DOHH2 (cell line): Measurements from ENCODE around the gene HIPK2.

Experiments
- H3F3A ChIP-seq: fragments of 200-600 bp; sonication (generic), shearing (Covaris generic); 2 replicates; pipeline ENCODE4 v1.6.0; 2016; ENCODE audit warnings: antibody characterized with exemption, mild to moderate bottlenecking; ENCODE audit not compliant: control insufficient read depth, insufficient read depth
- H3K27ac ChIP-seq: fragments of 200-600 bp; sonication (generic); 2 replicates; pipeline ENCODE4 v1.5.1; 2014; ENCODE audit warnings: low read depth, mild to moderate bottlenecking, low read length, moderate library complexity
- H3K27me3 ChIP-seq: fragments of 200-600 bp; sonication (generic); 2 replicates; pipeline ENCODE4 v1.6.1; 2014; ENCODE audit warnings: mild to moderate bottlenecking, low read length, mixed read lengths; ENCODE audit not compliant: control insufficient read depth
- H3K36me3 ChIP-seq: fragments of 200-600 bp; sonication (generic); 2 replicates; pipeline ENCODE4 v1.6.1; 2014; ENCODE audit warnings: mild to moderate bottlenecking, low read length, moderate library complexity, mixed read lengths; ENCODE audit not compliant: control insufficient read depth
- H3K4me1 ChIP-seq: fragments of 200-600 bp; sonication (generic); 2 replicates; pipeline ENCODE4 v1.6.1; 2014; ENCODE audit warnings: mild to moderate bottlenecking, low read length, mixed read lengths; ENCODE audit not compliant: control insufficient read depth
- H3K4me2 ChIP-seq: fragments of 200-600 bp; sonication (generic); 2 replicates; pipeline ENCODE4 v1.6.0; 2014; ENCODE audit warnings: mild to moderate bottlenecking, low read length, moderate library complexity
- H3K4me3 ChIP-seq: fragments of 200-600 bp; sonication (generic); 2 replicates; pipeline ENCODE4 v1.5.1; 2014; ENCODE audit warnings: mild to moderate bottlenecking, low read length, mixed read lengths
- H3K79me2 ChIP-seq: fragments of 200-600 bp; sonication (generic); 2 replicates; pipeline ENCODE4 v1.6.1; 2014; ENCODE audit warnings: mild to moderate bottlenecking, low read length, mixed read lengths; ENCODE audit not compliant: control insufficient read depth
- H3K9me2 ChIP-seq: fragments of 200-600 bp; sonication (generic); replicated peaks from 2 replicates; pipeline ENCODE4 v1.6.1; 2014; ENCODE audit warnings: mild to moderate bottlenecking, low read length, mixed read lengths; ENCODE audit not compliant: control insufficient read depth
- H3K9me3 ChIP-seq: fragments of 200-600 bp; sonication (generic); 2 replicates; pipeline ENCODE4 v1.6.1; 2014; ENCODE audit warnings: antibody characterized with exemption, low read length, mixed read lengths; ENCODE audit not compliant: control insufficient read depth, insufficient read depth
- H4K20me1 ChIP-seq: fragments of 200-600 bp; sonication (generic); 2 replicates; pipeline ENCODE4 v1.6.0; 2014; ENCODE audit warnings: low read depth, mild to moderate bottlenecking, antibody characterized with exemption, low read length, moderate library complexity; ENCODE audit not compliant: control insufficient read depth, insufficient read depth
- CTCF ChIP-seq: fragments of 200-600 bp; sonication (generic); IDR thresholded peaks from one replicate; pipeline ENCODE4 v1.5.1; 2014; ENCODE audit warnings: antibody characterized with exemption, mild to moderate bottlenecking, low read depth, low read length; ENCODE audit not compliant: poor library complexity, severe bottlenecking
- EZH2phosphoT487 ChIP-seq: fragments of 200-600 bp; sonication (generic); IDR thresholded peaks from 2 replicates; pipeline ENCODE4 v1.6.1; 2017; ENCODE audit warnings: borderline replicate concordance, mild to moderate bottlenecking, antibody characterized with exemption, low read length, moderate library complexity, mixed read lengths

HIPK2 gene

GRCh38 chr7:139664434-139664833 is 113.4 kb downstream of the HIPK2 start:
- Histone ChIP-seq H3F3A (no peaks in the 10 kb centered on the region), H3K4me3 (no peak overlapping the region), H3K79me2 (no peaks in the 10 kb centered on the region), H4K20me1 (no peaks in the 10 kb centered on the region), H3K4me2 (no peak overlapping the region), H3K9me2 (no peaks in the 10 kb centered on the region), H3K36me3 (no peaks in the 10 kb centered on the region), H3K27me3 (peaks cover 4% of the 10 kb centered on the region), H3K4me1 (no peaks in the 10 kb centered on the region), H3K9me3 (no peaks in the 10 kb centered on the region), H3K27ac (no peak overlapping the region)
- no peak for TF ChIP-seq EZH2phosphoT487
- no peak for TF ChIP-seq CTCF

- H3K36me3 ChIP-seq: no peaks in the 10 kb centered on the region
- H3K4me1 ChIP-seq: no peaks in the 10 kb centered on the region
- H3K27me3 ChIP-seq: no peaks in the 10 kb centered on the region; the same call in none of the 2 replicates
- H3F3A ChIP-seq: no peaks in the 10 kb centered on the region
- no peaks in the 10 kb centered on the region for H3K79me2 ChIP-seq
- no peaks in the 10 kb centered on the region for H3K9me3 ChIP-seq
- H3K9me2 ChIP-seq: no peaks in the 10 kb centered on the region
- H3K27ac ChIP-seq: no peak overlapping the region
- H3K4me3 ChIP-seq: no peak overlapping the region
- TF ChIP-seq EZH2phosphoT487 (no peak), CTCF (no peak)
- no peak overlapping the region for H3K4me2 ChIP-seq
- no peaks in the 10 kb centered on the region for H4K20me1 ChIP-seq
These were observed 114.1 kb downstream of the HIPK2 start for GRCh38 chr7:139663608-139664177.

GRCh38 chr7:139661903-139662302 is 115.9 kb downstream of the HIPK2 start:
- H3F3A ChIP-seq: no peaks in the 10 kb centered on the region
- no peaks in the 10 kb centered on the region for H3K9me2 ChIP-seq
- no peaks in the 10 kb centered on the region for H3K4me1 ChIP-seq
- no peaks in the 10 kb centered on the region; the same call in 1 of the 2 replicates for H3K27me3 ChIP-seq
- no peaks in the 10 kb centered on the region for H3K9me3 ChIP-seq
- H3K4me3 ChIP-seq: no peak overlapping the region
- no peaks in the 10 kb centered on the region for H4K20me1 ChIP-seq
- H3K4me2 ChIP-seq: no peak overlapping the region
- H3K79me2 ChIP-seq: no peaks in the 10 kb centered on the region
- H3K27ac ChIP-seq: no peak overlapping the region
- TF ChIP-seq CTCF (no peak), EZH2phosphoT487 (no peak)
- H3K36me3 ChIP-seq: no peaks in the 10 kb centered on the region
